Neural progenitor cell (in vitro differentiated cells): ENCODE data around the gene EDRF1.

Source experiments
- EZH2 ChIP-seq: fragments of 200-600 bp; sonication (generic); IDR thresholded peaks from 2 replicates; pipeline ENCODE4 v1.6.1; 2017; ENCODE audit warnings: antibody characterized with exemption, mild to moderate bottlenecking, moderate library complexity
- TF ChIP-seq, protein P1 (sequence below): fragments of 200-600 bp; sonication (generic); IDR thresholded peaks from 2 replicates; pipeline ENCODE4 v1.5.1; 2017; ENCODE audit warnings: antibody characterized with exemption, mild to moderate bottlenecking

DNA sequence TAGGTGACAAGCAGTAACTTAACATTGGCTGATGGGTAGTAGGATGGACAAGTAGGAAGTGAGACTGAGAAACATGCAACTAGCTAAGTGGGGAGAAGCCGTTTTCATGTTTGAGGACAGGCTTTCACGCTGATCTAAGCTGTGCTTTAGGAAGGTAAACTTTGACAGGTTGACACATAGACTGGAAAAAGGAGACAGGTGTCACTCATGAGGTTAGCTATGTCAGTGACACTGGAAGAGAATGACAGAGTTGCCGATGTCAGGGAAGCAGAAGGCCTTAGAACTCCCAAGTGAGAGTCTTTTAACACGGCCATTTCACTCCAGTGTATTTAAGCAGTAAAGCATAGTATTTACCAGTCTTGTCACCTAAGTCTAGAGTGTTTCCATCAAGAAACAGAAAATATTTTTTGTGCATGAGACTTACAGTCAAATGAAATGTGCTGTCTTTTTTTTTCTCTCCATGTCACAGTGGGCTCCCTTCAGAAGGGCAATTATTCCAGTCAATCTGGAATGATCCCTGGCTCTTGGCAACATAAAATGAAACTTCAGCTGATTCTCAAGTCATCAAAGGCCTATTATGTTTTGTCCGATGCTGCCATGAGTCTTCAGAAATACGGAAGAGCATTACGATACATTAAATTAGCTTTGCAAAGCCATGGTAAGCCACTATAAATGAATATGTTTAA lies 20.6 kb downstream of the EDRF1 start:
- TF ChIP-seq, protein P1, sequence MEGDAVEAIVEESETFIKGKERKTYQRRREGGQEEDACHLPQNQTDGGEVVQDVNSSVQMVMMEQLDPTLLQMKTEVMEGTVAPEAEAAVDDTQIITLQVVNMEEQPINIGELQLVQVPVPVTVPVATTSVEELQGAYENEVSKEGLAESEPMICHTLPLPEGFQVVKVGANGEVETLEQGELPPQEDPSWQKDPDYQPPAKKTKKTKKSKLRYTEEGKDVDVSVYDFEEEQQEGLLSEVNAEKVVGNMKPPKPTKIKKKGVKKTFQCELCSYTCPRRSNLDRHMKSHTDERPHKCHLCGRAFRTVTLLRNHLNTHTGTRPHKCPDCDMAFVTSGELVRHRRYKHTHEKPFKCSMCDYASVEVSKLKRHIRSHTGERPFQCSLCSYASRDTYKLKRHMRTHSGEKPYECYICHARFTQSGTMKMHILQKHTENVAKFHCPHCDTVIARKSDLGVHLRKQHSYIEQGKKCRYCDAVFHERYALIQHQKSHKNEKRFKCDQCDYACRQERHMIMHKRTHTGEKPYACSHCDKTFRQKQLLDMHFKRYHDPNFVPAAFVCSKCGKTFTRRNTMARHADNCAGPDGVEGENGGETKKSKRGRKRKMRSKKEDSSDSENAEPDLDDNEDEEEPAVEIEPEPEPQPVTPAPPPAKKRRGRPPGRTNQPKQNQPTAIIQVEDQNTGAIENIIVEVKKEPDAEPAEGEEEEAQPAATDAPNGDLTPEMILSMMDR = no peak
- TF ChIP-seq EZH2 = no peak
